HG03354 (cell line): Measurements from ENCODE around the gene CR1L.
"Not testable (repeated sequence)": the region's sequence is repeated elsewhere in the genome, so short reads cannot be mapped to it uniquely, and the experiment has no call there.

Source experiments
- ATAC-seq: cut with Tn5 transposase; IDR thresholded peaks from one replicate; pipeline ENCODE4 v1.9.1; 2021; ENCODE audit warnings: mild to moderate bottlenecking; ENCODE audit not compliant: unreplicated experiment, poor library complexity, severe bottlenecking

CR1L gene

DNA sequence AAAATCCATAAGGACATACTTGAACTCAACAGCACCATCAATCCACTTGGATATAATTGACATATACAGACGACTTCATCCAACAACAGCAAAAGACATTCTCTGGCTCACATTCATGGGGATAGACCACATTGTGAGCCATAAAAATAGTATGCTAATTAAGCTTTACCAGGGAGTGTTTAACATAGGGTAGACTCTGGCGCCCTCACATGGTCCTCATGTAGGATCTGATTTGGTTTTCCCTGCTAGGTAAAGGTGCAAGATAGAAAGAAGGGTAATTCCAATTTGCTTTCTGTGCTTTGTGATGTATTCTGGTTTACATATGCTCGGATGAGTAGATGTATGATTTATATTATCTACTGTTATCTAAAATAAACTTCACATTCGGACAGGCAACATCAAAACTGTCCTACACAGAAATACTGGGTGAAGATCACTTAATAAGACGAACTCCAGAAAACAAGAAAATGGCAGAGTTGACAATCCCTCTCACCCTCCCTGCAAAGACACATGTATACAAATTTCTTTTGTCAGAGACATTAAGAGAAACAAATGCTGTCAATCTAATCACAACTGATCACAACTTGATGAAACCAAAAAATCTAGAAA lies 27.7 kb downstream of the CR1L start:
- ATAC-seq, result no peak

DNA sequence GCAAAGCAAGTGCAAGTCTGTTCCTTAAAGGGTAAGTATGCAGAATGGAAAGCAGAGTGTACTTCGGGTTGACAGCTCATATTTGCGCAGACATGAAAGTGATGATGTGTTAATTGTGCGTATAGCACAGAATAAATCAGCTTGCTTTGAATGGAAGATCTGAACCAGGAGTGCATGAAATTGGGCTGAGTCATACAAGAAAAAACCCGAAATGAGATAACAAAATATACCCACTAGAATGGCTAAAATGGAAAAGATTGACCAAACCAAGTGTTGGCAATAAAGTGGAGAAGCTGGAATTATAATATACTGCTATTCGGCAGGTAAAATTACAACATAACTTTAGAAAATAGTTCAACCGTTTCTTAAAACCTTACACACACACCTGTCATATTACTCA lies 28.5 kb downstream of the CR1L start:
- no peak for ATAC-seq

DNA sequence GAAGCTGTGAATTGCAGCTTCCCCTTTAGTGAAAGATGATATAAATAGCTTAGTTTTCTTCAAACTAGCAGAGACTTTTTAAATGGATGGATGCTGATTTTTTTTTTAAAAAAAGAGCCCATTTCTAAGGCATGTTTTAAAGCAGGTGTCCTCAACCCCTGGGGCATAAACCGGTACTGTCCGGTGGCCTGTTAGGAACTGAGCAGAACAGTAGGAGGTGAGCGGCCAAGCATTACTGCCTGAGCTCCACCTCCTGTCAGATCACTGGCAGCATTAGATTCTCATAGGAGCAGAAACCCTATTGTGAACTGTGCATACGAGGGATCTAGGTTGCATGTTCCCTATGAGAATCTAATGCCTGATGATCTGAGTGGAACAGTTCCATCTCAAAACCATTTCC lies 31.2 kb downstream of the CR1L start:
- no peak for ATAC-seq

DNA sequence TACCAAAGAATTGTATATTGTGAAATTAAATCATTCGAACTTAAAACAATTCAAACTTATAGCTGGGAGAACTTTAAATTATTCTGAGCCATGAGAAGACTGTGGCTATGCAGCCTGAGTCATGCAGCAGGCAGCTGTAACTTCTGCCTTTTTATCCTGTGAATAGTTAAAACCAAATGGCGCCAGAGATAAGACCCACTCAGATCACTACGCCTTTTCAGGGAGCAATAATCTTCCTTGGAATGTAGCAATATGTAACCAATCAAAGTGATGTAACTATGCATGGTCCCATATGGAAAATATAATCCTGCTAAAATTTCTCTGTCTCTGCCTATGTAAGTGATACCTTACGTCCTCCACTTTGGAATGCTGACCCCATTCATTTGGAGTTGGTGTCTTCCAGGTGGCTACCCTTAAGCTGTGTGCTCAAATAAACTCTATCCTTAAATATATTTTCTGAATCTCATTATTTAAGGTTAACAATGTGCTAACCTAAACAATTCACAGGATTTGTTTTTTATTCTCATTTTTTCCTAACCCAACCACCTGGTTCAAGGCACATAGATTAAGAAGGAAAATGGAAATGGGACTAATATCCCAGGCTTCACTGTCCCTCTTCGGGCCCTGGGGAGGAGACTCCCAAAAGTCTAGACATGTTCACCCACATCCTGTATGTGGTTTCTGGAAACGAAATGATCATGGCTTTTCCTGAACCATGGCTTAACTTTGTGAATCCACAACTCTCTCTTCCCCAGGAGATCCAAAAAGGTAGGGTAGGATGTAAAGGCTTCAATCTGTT lies 35.9 kb downstream of the CR1L start:
- not testable (repeated sequence) for ATAC-seq

DNA sequence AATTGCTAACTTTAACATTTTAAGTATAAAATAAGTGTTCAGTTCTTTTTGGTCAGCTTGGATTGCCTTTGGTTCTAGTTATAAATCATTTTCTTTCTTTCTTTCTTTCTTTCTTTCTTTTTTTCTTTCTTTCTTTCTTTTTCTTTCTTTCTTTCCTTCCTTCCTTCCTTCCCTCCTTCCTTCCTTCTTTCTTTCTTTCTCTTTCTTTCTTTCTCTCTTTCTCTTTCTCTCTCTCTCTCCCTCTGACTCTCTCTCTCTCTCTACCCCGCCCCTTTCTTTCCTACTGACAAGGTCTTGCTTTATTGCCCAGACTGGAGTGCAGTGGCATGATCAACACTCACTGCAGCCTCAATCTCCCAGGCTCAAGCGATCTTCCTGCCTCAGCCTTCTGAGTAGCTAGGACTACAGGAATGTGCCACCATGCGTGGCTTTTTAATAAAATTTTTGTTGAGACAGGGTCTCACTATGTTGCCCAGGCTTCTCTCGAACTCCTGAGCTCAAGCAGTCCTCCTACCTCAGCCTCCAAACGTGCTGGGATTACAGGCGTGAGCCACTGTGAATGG lies 38.0 kb downstream of the CR1L start:
- ATAC-seq, result not testable (repeated sequence)

DNA sequence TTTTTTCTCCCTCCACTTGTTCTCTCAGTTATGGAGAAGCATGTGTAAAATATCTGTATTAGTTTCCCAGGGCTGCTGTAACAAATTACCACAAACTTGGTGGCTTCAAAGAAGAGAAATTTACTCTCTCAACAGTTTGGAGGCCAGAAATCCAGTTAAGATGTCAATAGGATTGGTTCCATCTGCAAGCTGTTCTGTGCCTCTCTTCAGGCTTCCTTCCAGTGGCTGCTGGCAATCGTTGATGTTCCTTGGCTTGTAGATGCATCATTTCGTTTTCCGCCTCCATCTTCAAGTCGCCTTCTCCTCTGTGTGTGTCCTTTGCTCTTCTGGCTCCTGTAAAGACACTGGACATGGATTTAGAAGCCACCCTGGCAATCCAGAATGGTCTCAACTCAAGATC lies 45.6 kb downstream of the CR1L start:
- not testable (repeated sequence) for ATAC-seq

DNA sequence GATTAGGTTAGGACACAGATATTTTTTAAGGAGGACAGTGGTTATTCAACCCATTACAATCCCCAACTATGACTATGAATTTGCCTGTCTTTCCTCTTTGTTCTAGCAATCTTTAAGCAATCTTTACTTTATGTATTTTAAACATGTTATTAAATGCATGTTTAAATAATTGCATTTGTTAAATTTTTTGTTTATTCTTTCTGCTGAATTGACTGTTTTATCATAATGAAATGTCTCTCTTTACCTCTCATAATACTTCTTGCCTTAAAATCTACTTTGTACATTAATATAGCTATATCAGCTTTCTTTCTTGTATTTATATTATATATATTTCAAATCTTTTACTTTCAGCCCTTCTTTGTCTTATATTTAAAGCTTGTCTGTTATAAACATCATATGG lies 46.1 kb downstream of the CR1L start:
- ATAC-seq, result no peak

DNA sequence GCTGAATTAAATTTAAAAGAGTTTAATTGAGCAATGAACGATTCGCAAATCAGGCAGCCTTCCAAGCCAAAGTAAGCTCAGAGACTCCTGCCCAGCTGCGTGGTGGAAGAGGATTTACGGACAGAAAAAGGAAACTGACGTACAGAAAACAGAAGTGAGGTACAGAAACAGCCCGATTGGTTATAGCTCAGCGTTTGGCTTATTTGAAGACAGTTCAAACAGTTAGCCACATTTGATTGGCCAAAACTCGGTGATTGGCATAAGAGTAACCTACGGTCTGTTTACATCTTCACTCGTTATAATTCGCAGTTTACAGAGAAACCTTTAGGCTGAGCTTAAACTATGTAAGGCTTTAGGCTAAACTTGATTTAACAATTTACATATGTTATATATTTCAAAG lies 46.9 kb downstream of the CR1L start:
- no peak for ATAC-seq

DNA sequence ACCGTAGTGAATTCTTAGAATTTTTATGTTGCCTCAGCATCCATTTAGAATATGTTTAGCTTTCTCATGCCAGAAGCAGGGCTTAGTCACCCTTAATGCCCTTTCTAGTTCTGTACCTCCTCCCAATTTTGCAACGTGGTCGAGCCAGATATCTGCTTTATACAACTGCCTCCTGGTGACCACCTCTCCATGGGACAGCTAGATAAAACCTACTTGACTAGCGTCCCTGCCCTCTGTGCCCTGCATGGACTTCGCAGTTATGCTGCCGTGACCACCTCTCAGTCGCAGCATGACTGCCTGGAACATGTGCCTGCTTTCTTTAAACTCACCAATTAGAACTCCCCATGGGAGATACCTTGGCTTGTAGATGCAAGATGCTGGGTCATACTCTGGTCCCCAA lies 47.4 kb downstream of the CR1L start:
- not testable (repeated sequence) for ATAC-seq

DNA sequence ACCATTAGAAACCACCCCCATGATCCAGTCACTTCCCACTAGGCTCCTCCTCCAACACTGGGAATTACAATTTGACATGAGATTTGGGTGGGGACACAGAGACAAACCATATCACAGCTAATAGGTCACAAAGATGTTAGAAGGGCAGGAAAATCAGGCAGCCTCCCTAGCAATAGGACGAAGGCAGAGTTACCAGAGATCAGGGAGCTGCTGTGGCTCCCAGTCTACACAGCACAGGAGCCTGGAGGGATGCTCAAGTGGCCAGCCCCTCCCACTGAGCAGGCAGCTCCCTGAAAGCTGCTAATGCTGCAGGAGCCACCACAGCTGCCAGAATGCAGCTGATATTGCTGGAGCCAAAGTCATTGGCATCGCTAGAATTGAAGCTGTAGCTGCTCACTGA lies 51.0 kb downstream of the CR1L start:
- no peak for ATAC-seq

DNA sequence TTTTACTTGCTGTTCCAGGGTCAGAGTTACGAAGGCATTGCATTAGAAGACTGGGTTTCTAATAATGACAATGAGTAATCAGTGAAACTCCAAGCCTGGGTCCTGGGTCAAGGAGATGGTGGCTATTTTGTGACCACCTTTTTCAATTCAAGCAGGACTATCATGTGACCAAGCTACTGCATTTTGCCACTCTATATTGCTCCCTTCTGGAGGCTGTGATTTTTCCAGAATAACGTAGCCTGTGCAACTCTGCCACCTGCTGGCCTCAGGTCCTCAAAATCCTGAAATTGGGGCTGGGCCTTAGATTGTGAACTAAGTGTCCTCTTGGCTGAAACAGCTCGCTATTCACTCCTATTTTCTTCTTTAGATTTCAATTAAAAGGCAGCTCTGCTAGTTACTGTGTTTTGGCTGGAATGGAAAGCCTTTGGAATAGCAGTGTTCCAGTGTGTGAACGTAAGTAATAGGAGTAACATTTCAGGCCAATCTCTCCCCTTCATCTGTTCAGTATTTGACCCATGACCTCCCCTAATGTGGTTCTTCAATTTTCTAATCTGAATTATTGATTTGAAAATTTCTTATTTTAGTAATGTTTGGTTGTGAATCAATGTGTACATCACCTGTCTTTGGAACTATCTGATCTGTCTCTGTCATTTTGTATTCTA lies 54.0 kb downstream of the CR1L start:
- no peak for ATAC-seq

DNA sequence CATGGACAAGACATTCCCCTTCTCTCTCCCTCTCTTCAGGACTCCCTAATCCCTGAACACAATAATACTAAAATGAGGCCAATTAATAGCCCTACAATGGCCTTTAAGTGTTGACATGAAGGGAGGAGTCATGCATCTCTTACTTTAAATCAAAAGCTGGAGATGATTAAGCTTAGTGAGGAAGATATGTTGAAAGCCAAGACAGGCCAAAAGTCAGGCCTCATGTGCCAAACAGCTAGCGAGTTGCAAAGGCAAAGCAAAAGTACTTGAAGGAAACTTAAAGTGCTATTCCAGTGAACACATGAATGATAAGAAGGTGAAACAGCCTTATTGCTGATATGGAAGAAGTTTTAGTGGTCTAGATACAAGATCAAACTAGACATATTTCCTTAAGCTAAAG lies 57.4 kb downstream of the CR1L start:
- ATAC-seq, result no peak

DNA sequence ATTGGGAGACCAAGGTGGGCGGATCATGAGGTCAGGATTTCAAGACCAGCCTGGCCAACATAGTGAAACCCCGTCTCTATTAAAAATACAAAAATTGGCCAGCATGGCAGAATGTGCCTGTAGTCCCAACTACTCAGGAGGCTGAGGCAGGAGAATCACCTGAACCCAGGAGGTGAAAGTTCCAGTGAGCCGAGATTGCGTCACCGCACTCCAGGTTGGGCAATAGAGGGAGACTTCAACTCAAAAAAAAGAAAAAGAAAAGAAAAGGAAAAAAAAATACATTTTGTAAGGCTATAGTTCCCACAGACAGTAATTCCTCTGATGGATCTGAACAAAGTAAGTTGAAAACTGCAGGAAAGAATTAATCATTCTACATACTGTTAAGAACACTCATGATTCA lies 58.8 kb downstream of the CR1L start:
- ATAC-seq, result no peak

DNA sequence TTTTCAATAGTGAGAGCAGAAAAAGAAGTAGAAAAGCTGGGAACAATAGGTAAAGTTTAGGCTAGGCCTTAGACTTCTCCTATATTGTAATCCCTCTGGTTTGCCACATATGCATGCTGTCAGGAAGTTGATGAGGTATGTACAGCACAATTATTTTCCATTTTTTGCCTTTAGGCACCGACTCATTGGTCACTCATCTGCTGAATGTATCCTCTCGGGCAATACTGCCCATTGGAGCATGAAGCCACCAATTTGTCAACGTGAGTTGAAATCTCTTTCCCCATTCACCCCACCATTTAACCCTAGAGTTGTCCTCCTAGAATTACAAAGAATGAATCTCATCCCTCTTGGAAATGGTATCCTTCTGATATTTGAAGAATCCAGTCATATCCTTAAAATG lies 63.1 kb downstream of the CR1L start:
- ATAC-seq, result not testable (repeated sequence)

DNA sequence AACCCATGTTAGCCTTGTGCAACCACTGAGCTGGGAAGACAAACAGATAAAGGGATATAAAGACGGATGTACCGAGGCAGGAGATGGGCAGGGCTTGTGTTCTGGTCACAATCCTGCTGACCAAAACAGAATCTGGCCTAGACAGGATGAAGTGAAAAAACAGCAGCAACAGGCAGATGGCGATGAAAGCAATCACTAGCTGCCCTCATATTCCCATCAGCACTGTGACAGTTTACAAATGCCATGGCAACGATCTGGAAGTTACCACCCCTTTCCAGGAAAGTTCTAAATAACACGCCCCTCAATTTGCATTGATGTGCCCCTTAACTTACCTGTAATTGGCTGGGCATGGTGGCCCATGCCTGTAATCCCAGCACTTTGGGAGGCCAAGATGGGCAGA lies 66.4 kb downstream of the CR1L start:
- no peak for ATAC-seq

DNA sequence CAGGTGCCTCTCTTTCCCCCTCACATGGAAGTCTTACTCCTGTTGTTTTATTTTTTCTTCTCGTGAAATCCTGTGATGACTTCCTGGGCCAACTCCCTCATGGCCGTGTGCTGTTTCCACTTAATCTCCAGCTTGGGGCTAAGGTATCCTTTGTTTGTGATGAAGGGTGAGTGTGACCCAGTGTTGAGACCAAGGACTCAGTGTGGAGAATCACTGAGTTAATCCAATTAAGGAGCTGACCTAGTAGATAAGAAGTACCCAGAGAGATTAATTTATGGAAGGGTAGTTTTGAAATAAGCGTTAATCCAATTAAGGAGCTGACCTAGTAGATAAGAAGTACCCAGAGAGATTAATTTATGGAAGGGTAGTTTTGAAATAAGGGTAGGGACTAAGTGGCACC lies 67.8 kb downstream of the CR1L start:
- not testable (repeated sequence) for ATAC-seq

DNA sequence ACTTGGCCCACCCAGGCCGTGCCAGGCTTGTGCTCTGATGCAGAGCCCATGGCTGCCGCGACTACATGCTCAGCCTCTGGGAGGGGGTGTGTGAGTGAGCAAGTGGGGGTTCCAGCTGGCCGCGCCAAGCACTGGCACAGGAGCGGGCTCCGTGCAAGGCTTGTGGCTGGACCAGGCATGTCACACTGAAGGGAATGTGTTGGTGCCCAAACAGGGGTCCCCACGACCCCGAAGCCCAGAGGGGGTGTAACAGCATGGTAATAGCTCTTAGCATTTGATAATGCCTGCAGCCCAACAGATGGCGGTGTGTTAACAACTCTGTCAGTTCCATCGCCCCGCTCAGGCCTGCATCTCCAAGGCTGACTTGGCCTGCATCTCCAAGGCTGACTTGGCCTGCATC lies 68.6 kb downstream of the CR1L start:
- ATAC-seq, result no peak

DNA sequence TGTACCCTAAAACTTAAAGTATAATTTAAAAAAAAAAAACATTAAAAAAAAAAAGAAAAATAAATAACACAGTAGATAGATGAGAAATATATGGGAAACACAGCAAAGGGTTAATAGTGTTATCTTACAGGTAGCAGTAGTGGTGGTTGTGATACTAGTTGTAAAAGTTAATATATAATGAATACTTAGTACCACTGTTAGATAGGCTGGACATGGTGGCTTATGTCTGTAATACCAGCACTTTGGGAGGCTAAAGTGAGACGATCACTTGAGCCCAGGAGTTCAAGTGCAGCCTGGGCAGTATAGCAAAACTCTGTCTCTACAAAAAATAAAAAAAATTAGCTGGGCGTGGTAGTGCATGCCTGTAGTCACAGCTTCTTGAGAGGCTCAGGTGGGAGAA lies 74.3 kb downstream of the CR1L start:
- no peak for ATAC-seq

DNA sequence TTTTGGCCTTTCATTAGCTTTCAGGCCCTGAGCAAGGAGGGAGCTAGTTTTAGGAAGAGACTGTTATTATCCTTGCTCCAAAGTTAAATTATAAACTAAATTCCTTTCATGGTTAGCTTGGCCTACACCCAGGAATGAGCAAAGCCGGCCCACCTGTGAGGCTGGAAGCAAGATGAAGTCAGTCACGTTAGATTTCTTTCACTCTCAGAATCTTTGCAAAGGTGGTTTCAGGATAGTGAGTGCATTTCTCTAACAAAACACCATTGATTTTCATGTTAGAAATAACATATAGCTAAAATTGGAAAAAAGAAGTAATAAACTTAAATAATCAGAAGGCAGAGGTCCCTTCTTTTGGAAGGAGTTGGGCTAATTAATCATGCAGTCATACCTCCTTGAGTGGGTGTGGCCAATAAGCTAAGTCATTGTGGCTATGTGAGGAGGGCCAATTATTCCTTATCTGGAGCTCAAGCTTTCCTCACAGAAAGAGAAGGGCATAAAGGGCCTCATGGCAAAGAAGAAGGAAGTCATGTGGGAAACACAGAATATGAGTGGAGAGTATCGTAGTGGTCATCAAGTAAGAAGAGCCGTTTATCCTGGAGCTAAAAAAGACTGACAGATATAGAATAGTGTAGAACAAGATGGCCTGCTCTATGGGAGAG lies 83.4 kb downstream of the CR1L start:
- not testable (repeated sequence) for ATAC-seq

DNA sequence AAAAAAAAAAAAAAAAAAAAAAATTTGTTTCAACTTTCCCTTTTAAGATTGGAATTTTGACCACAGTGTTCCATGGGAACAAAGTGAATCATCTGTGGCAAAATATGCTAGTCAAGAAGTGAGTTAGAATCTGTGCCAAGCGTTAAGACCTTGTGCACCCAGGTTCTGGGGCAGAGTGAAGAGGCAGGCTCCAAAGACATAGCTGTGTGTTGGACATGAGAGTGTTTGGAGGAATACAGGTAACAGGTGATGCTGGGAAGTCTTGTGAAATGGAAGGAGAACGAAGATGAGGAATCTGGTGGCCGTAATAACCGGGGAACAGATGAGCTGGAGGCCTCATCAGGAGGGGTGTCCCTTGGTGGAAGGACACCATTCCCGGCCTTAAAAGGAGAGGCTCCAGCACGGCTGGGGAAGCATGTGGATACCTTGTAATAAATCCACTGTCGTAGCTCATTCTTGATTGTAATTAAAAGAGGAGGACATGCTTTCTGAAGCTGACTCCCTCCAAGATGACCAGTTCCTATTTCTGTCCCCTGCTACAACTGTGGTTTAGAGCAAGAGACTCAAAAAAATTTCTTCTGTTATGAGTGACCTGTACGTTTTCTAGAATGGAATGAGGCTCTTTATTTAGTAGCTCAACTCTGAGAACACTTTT lies 92.7 kb downstream of the CR1L start:
- not testable (repeated sequence) for ATAC-seq
